Activated CD8-positive, alpha-beta T cell treated with anti-CD3 and anti-CD28 coated beads, Interleukin-2, amount 10 ng/mL, durations not matched to agents 7 days and 5 days (primary cell): ENCODE data around the gene LRFN4. TPM values are rescaled to one million over a fixed set of nuclear protein-coding genes. Genes with fewer than 3 reads are reported as not detected.

Experiments
- ATAC-seq: fragments of 150-1000 bp; cut with Tn5 transposase; one replicate; pipeline ENCODE4 v1.10.0; 2021; ENCODE audit warnings: moderate library complexity
- CTCF ChIA-PET: fragments of 350-600 bp; sonication (Branson Sonifier 250); formaldehyde crosslinking; loops from one replicate; lab custom pipeline; 2021; ENCODE audit warnings: antibody characterized with exemption; lab: Charles Lee
- POLR2A ChIA-PET: fragments of 350-600 bp; sonication (Branson Sonifier 250); formaldehyde crosslinking; loops from one replicate; lab custom pipeline; 2021; ENCODE audit warnings: antibody characterized with exemption; lab: Charles Lee
- DNase-seq: peaks from one replicate; pipeline ENCODE4 v3.0.0-alpha.2; 2020
- H3K27ac Mint-ChIP-seq: one replicate; pipeline ENCODE4 v1.8.0; 2021; ENCODE audit warnings: mild to moderate bottlenecking, mixed read lengths
- H3K27me3 Mint-ChIP-seq: one replicate; pipeline ENCODE4 v1.8.0; 2021; ENCODE audit warnings: low read depth, mixed read lengths
- H3K36me3 Mint-ChIP-seq: one replicate; pipeline ENCODE4 v1.8.0; 2021; ENCODE audit warnings: low read depth, mixed read lengths
- H3K4me1 Mint-ChIP-seq: one replicate; pipeline ENCODE4 v1.8.0; 2021; ENCODE audit warnings: low read depth, mixed read lengths
- H3K4me3 Mint-ChIP-seq: one replicate; pipeline ENCODE4 v1.8.0; 2021; ENCODE audit warnings: mild to moderate bottlenecking, mixed read lengths
- H3K9me3 Mint-ChIP-seq: one replicate; pipeline ENCODE4 v1.8.0; 2022; ENCODE audit warnings: mixed read lengths; ENCODE audit not compliant: insufficient read depth
- total RNA-seq, 2 experiments: library from RNA; stranded (reverse); gene quantifications; one replicate each; pipeline ENCODE4 v1.2.3, GENCODE V29; 2021

The LRFN4 gene
- total RNA-seq, 2 experiments from 2014 or later: 24.6 to 28.3 TPM

GRCh38 chr11:66879000-66879399 is 22.1 kb downstream of the LRFN4 start:
- no peaks in the 10 kb centered on the region for H3K9me3 Mint-ChIP-seq
- peaks cover 2% of the 10 kb centered on the region for H3K27me3 Mint-ChIP-seq
- no peak overlapping the region for H3K4me3 Mint-ChIP-seq
- DNase-seq (no peak), ATAC-seq (no peak)
- no peak overlapping the region for H3K27ac Mint-ChIP-seq
- H3K4me1 Mint-ChIP-seq: peaks cover 18% of the 10 kb centered on the region
- no peaks in the 10 kb centered on the region for H3K36me3 Mint-ChIP-seq
- ChIA-PET CTCF (no interaction called here), POLR2A (interaction anchor here (2.2 kb wide), 1 partner anchor 36 kb away, joined by 9 read pairs; the partner anchor contains the start of gene RCE1)

- DNase-seq: no peak
- ChIA-PET CTCF (no interaction called here), POLR2A (interaction anchor here (1.5 to 2.2 kb wide), 2 partner anchors 35 to 37 kb away, joined by 3 to 9 read pairs; partner anchors contain the start of gene RCE1)
- no peaks in the 10 kb centered on the region for H3K36me3 Mint-ChIP-seq
- H3K4me1 Mint-ChIP-seq: peaks cover 18% of the 10 kb centered on the region
- peaks cover 2% of the 10 kb centered on the region for H3K27me3 Mint-ChIP-seq
- no peak overlapping the region for H3K27ac Mint-ChIP-seq
- no peaks in the 10 kb centered on the region for H3K9me3 Mint-ChIP-seq
- ATAC-seq: no peak
- no peak overlapping the region for H3K4me3 Mint-ChIP-seq
Observed at GRCh38 chr11:66879583-66879982, 22.7 kb downstream of the LRFN4 start.

GRCh38 chr11:66879999-66880398 is 23.1 kb downstream of the LRFN4 start:
- ATAC-seq (no peak), DNase-seq (no peak)
- Mint-ChIP-seq H3K4me3 (no peak overlapping the region), H3K36me3 (no peaks in the 10 kb centered on the region), H3K9me3 (no peaks in the 10 kb centered on the region), H3K27me3 (no peaks in the 10 kb centered on the region), H3K4me1 (peaks cover 18% of the 10 kb centered on the region), H3K27ac (no peak overlapping the region)
- CTCF ChIA-PET: interaction anchor here (0.9 to 1.5 kb wide), 2 partner anchors 8 to 24 kb away, joined by 4 read pairs; no protein-coding TSS in a partner anchor
- POLR2A ChIA-PET: interaction anchor here (1.5 to 2.2 kb wide), 2 partner anchors 35 to 37 kb away, joined by 3 to 9 read pairs; partner anchors contain the start of gene RCE1

- ATAC-seq (peak; percentile 26), DNase-seq (peak; percentile 30)
- ChIA-PET CTCF (interaction anchor here (0.6 to 2.2 kb wide), 7 partner anchors 9 to 203 kb away, joined by 3 to 11 read pairs (median 4); partner anchors contain the start of gene RBM4B), POLR2A (interaction anchor here (0.6 to 1.5 kb wide), 2 partner anchors 36 to 202 kb away, joined by 3 read pairs; no protein-coding TSS in a partner anchor)
- no peaks in the 10 kb centered on the region for H3K36me3 Mint-ChIP-seq
- no peak overlapping the region for H3K4me3 Mint-ChIP-seq
- no peaks in the 10 kb centered on the region for H3K9me3 Mint-ChIP-seq
- peaks cover 18% of the 10 kb centered on the region for H3K4me1 Mint-ChIP-seq
- H3K27ac Mint-ChIP-seq: no peak overlapping the region
- no peaks in the 10 kb centered on the region for H3K27me3 Mint-ChIP-seq
Observed at GRCh38 chr11:66880496-66881450, 23.9 kb downstream of the LRFN4 start.

GRCh38 chr11:66881451-66881835 is 24.6 kb downstream of the LRFN4 start:
- no peaks in the 10 kb centered on the region for H3K27me3 Mint-ChIP-seq
- POLR2A ChIA-PET: no interaction called here

GRCh38 chr11:66881927-66882452 is 25.1 kb downstream of the LRFN4 start:
- no peaks in the 10 kb centered on the region for H3K9me3 Mint-ChIP-seq
- no peak overlapping the region for H3K4me3 Mint-ChIP-seq
- POLR2A ChIA-PET: no interaction called here
- no peaks in the 10 kb centered on the region for H3K27me3 Mint-ChIP-seq
- CTCF ChIA-PET: interaction anchor here (1.1 to 2.5 kb wide), 7 partner anchors 15 to 204 kb away, joined by 3 to 13 read pairs (median 4); partner anchors contain the start of genes RBM4B and RCE1
- peaks cover 18% of the 10 kb centered on the region for H3K4me1 Mint-ChIP-seq
- DNase-seq: no peak
- H3K27ac Mint-ChIP-seq: no peak overlapping the region
- no peaks in the 10 kb centered on the region for H3K36me3 Mint-ChIP-seq
- no peak for ATAC-seq

More at GRCh38 chr11:66881451-66881835, 24.6 kb downstream of the LRFN4 start:
- Mint-ChIP-seq H3K4me1 (peaks cover 18% of the 10 kb centered on the region), H3K4me3 (no peak overlapping the region), H3K27ac (no peak overlapping the region), H3K36me3 (no peaks in the 10 kb centered on the region), H3K9me3 (no peaks in the 10 kb centered on the region)
- CTCF ChIA-PET: interaction anchor here (0.6 to 2.5 kb wide), 7 partner anchors 9 to 204 kb away, joined by 3 to 13 read pairs (median 4); partner anchors contain the start of genes RBM4B and RCE1
- ATAC-seq (no peak), DNase-seq (no peak)

GRCh38 chr11:66882561-66883015 is 25.7 kb downstream of the LRFN4 start:
- Mint-ChIP-seq H3K9me3 (no peaks in the 10 kb centered on the region), H3K4me1 (peaks cover 18% of the 10 kb centered on the region), H3K27ac (no peak overlapping the region), H3K27me3 (no peaks in the 10 kb centered on the region), H3K4me3 (no peak overlapping the region), H3K36me3 (no peaks in the 10 kb centered on the region)
- DNase-seq (no peak), ATAC-seq (no peak)
- POLR2A ChIA-PET: no interaction called here
- CTCF ChIA-PET: interaction anchor here (1.1 to 2.5 kb wide), 7 partner anchors 9 to 187 kb away, joined by 3 to 13 read pairs (median 4); partner anchors contain the start of gene RCE1

- ChIA-PET POLR2A (no interaction called here), CTCF (interaction anchor here (0.6 to 2.5 kb wide), 11 partner anchors 8 to 198 kb away, joined by 3 to 13 read pairs (median 3); partner anchors contain the start of gene RCE1)
- Mint-ChIP-seq H3K27ac (no peak overlapping the region), H3K36me3 (no peaks in the 10 kb centered on the region), H3K4me3 (no peak overlapping the region), H3K9me3 (no peaks in the 10 kb centered on the region), H3K4me1 (peaks cover 18% of the 10 kb centered on the region), H3K27me3 (no peaks in the 10 kb centered on the region)
- ATAC-seq (peak; percentile 76), DNase-seq (peak; percentile 73)
Observed at GRCh38 chr11:66883016-66883965, 26.4 kb downstream of the LRFN4 start.

GRCh38 chr11:66884443-66884842 is 27.6 kb downstream of the LRFN4 start:
- H3K4me3 Mint-ChIP-seq: no peak overlapping the region
- no peak overlapping the region for H3K27ac Mint-ChIP-seq
- H3K9me3 Mint-ChIP-seq: no peaks in the 10 kb centered on the region
- no peaks in the 10 kb centered on the region for H3K36me3 Mint-ChIP-seq
- no peak for DNase-seq
- CTCF ChIA-PET: interaction anchor here (0.6 to 1.2 kb wide), 3 partner anchors 14 to 197 kb away, joined by 3 to 4 read pairs (median 3); no protein-coding TSS in a partner anchor
- peaks cover 17% of the 10 kb centered on the region for H3K4me1 Mint-ChIP-seq
- POLR2A ChIA-PET: no interaction called here
- ATAC-seq: no peak
- no peaks in the 10 kb centered on the region for H3K27me3 Mint-ChIP-seq

GRCh38 chr11:66885469-66885868 is 28.6 kb downstream of the LRFN4 start:
- Mint-ChIP-seq H3K27me3 (no peaks in the 10 kb centered on the region), H3K36me3 (no peaks in the 10 kb centered on the region), H3K27ac (no peak overlapping the region), H3K4me1 (peaks cover 9% of the 10 kb centered on the region), H3K4me3 (no peak overlapping the region), H3K9me3 (no peaks in the 10 kb centered on the region)
- ATAC-seq (no peak), DNase-seq (no peak)
- POLR2A ChIA-PET: no interaction called here
- CTCF ChIA-PET: no interaction called here
